ENCODE measurements around the gene CAMKK2.
"Not testable (repeated sequence)": the region's sequence is repeated elsewhere in the genome, so short reads cannot be mapped to it uniquely, and the experiment has no call there.

Gene CAMKK2

GRCh38 chr12:121203482-121203881, 93.0 kb downstream of the CAMKK2 start:
- Histone ChIP-seq H2AFZ (ENCODE audit: low read length) (no peak overlapping the region), H3K36me3 (ENCODE audit: insufficient read depth, low read length) (no peaks in the 10 kb centered on the region), H3K9me2 (ENCODE audit: low read depth, low read length) (no peaks in the 10 kb centered on the region), H3K79me2 (ENCODE audit: insufficient read depth, low read length) (no peaks in the 10 kb centered on the region), H4K20me1 (ENCODE audit: insufficient read depth, low read length) (no peaks in the 10 kb centered on the region), H3K4me3 (ENCODE audit: low read depth, low read length, poor library complexity, severe bottlenecking) (no peak overlapping the region), H3K27me3 (ENCODE audit: insufficient read depth, low read length) (no peaks in the 10 kb centered on the region; the same call in 1 of the 2 replicates), H3K27ac (ENCODE audit: low read depth, low read length, poor library complexity, severe bottlenecking) (no peak overlapping the region), H3K4me2 (ENCODE audit: low read length) (no peak overlapping the region), H3F3A (ENCODE audit: insufficient read depth, low read length) (no peaks in the 10 kb centered on the region), H3K9ac (ENCODE audit: low read length) (no peak overlapping the region), H3K9me3 (ENCODE audit: low read length) (no peaks in the 10 kb centered on the region), H3K4me1 (ENCODE audit: insufficient read depth, low read length, severe bottlenecking) (no peaks in the 10 kb centered on the region)
- TF ChIP-seq CTCF (IDR thresholded peaks at IDR 0.05; ENCODE audit: low read length) (no peak), EZH2 (IDR thresholded peaks at IDR 0.05; ENCODE audit: borderline replicate concordance, low read length) (no peak)

GRCh38 chr12:121202407-121203355, 93.8 kb downstream of the CAMKK2 start:
- no peaks in the 10 kb centered on the region for H3K9me3 ChIP-seq (ENCODE audit: low read length)
- no peaks in the 10 kb centered on the region for H3K4me1 ChIP-seq (ENCODE audit: insufficient read depth, low read length, severe bottlenecking)
- H3K4me2 ChIP-seq (ENCODE audit: low read length), result no peak overlapping the region
- H3K27ac ChIP-seq (ENCODE audit: low read depth, low read length, poor library complexity, severe bottlenecking), result no peak overlapping the region
- no peak overlapping the region for H2AFZ ChIP-seq (ENCODE audit: low read length)
- H3K36me3 ChIP-seq (ENCODE audit: insufficient read depth, low read length), result no peaks in the 10 kb centered on the region
- no peaks in the 10 kb centered on the region for H4K20me1 ChIP-seq (ENCODE audit: insufficient read depth, low read length)
- no peaks in the 10 kb centered on the region for H3F3A ChIP-seq (ENCODE audit: insufficient read depth, low read length)
- H3K79me2 ChIP-seq (ENCODE audit: insufficient read depth, low read length), result no peaks in the 10 kb centered on the region
- H3K9ac ChIP-seq (ENCODE audit: low read length), result no peak overlapping the region
- no peak for TF ChIP-seq EZH2 (IDR thresholded peaks at IDR 0.05; ENCODE audit: borderline replicate concordance, low read length)
- TF ChIP-seq CTCF (IDR thresholded peaks at IDR 0.05; ENCODE audit: low read length), result no peak
- no peaks in the 10 kb centered on the region for H3K9me2 ChIP-seq (ENCODE audit: low read depth, low read length)
- no peaks in the 10 kb centered on the region; the same call in 1 of the 2 replicates for H3K27me3 ChIP-seq (ENCODE audit: insufficient read depth, low read length)
- no peak overlapping the region for H3K4me3 ChIP-seq (ENCODE audit: low read depth, low read length, poor library complexity, severe bottlenecking)

- H2AFZ ChIP-seq (ENCODE audit: low read length); H3K79me2 ChIP-seq (ENCODE audit: insufficient read depth, low read length); H3K27ac ChIP-seq (ENCODE audit: low read depth, low read length, poor library complexity, severe bottlenecking); H3K9ac ChIP-seq (ENCODE audit: low read length); H4K20me1 ChIP-seq (ENCODE audit: insufficient read depth, low read length); H3K9me2 ChIP-seq (ENCODE audit: low read depth, low read length); H3K9me3 ChIP-seq (ENCODE audit: low read length); H3K4me3 ChIP-seq (ENCODE audit: low read depth, low read length, poor library complexity, severe bottlenecking); H3F3A ChIP-seq (ENCODE audit: insufficient read depth, low read length); H3K27me3 ChIP-seq (ENCODE audit: insufficient read depth, low read length); H3K4me2 ChIP-seq (ENCODE audit: low read length); H3K36me3 ChIP-seq (ENCODE audit: insufficient read depth, low read length); H3K4me1 ChIP-seq (ENCODE audit: insufficient read depth, low read length, severe bottlenecking): not testable (repeated sequence)
These were observed 95.4 kb downstream of the CAMKK2 start for GRCh38 chr12:121201140-121201539.
